ENCODE data around the gene POLR2I.

Gene POLR2I

DNA sequence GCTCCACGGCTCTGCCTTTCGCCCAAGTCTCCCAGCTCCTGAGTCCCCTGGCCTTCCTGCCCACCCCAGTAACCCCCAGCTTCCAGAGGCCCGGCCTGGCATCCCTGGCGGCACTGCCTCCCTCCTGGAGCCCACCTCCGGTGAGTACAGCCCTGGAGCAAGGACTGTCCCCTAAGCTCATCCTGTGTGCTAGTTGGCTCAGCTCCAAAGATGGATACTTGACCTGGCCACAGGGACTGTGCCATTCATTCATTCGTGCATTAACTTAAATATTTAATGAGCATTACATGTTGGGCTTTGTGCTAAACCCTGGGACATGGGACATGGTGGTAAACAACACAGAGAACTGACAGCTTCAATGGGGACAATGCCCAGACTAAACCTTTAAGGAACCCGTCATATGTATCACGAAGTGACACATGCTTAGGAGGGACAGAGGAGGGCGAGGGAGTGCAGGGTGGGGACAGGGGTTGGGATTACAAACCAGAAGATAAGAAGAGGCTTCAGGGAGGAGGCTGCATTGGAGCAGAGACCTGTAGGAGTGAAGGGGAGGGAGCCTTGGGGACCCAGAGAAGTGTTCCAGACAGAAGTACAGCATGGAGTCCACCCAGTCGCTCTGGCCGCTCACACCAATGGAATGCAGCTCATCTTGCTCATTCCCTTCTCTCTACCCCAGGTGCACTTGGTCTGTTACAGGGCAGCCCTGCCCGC lies 10.7 kb downstream of the POLR2I start:
- DNase-seq (ENCODE audit: low spot score in 2 of 2) (no peak), ATAC-seq (replicated peaks; ENCODE audit: extremely low read depth, poor library complexity, severe bottlenecking) (no peak)
- Mint-ChIP-seq H3K27me3 (no peaks in the 10 kb centered on the region), H3K4me3 (no peak overlapping the region), H3K9me3 (no peaks in the 10 kb centered on the region), H3K36me3 (ENCODE audit: insufficient read depth) (no peaks in the 10 kb centered on the region), H3K4me1 (no peaks in the 10 kb centered on the region), H3K27ac (ENCODE audit: low read depth) (no peak overlapping the region)

DNA sequence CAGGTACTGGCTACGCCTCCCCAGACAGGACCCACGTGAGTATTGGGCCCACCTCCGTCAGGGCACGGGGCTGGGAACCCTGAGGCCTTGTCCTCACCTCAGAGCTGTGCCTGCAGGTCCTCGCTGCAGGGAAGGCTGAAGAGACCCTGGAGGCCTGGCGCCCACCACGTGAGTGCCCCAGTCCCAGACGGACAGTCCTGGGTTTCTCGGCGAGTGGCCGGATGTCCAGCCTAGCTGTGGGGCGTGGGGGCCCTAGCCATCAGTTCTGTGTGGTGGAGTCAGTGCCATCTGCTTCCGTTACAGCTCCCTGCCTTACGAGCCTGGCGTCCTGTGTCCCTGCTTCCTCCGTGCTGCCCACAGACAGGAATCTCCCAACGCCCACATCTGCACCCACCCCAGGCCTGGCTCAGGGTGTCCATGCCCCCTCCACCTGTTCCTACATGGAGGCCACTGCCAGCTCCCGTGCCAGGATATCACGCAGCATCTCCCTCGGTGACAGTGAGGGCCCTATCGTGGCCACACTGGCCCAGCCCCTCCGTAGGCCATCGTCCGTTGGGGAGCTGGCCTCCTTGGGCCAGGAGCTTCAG lies 11.5 kb downstream of the POLR2I start:
- no peaks in the 10 kb centered on the region for H3K36me3 Mint-ChIP-seq (ENCODE audit: insufficient read depth)
- ATAC-seq (replicated peaks; ENCODE audit: extremely low read depth, poor library complexity, severe bottlenecking) (no peak), DNase-seq (ENCODE audit: low spot score in 2 of 2) (no peak)
- H3K27ac Mint-ChIP-seq (ENCODE audit: low read depth), result no peak overlapping the region
- H3K9me3 Mint-ChIP-seq, result no peaks in the 10 kb centered on the region
- no peaks in the 10 kb centered on the region for H3K27me3 Mint-ChIP-seq
- no peak overlapping the region for H3K4me3 Mint-ChIP-seq
- no peaks in the 10 kb centered on the region for H3K4me1 Mint-ChIP-seq

DNA sequence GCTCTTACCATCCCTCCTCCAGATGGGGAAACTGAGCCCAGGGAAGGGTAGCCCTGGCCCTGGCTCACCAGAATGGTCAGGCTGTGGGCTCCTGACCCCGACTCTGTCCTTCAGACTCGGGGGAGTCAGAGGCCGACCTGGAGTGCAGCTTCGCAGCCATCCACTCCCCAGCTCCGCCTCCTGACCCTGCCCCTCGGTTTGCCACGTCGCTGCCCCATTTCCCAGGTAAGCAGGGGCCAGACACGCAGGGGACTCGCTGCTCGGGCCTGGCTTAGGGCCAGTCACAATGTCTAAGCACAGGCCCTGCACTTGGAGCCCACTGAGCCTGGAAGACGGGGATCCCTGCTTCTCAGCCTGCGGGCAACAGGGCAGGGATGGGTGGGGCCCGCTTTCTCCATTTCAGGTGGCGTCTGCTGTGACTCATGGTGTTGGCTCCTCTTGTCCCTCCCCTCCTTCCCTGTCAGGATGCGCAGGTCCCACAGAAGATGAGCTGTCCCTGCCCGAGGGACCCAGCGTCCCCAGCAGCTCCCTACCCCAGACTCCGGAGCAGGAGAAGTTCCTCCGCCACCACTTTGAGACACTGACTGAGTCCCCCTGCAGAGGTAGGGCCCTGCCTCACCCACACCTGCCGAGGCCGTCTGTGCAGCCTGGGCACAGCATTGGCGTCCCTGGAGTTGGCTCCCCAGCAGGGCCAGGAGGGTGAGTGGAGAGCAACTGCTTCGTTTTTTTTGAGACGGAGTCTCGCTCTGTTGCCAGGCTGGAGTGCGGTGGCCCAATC lies 12.9 kb downstream of the POLR2I start:
- no peak overlapping the region for H3K27ac Mint-ChIP-seq (ENCODE audit: low read depth)
- no peaks in the 10 kb centered on the region for H3K4me1 Mint-ChIP-seq
- no peaks in the 10 kb centered on the region for H3K36me3 Mint-ChIP-seq (ENCODE audit: insufficient read depth)
- no peak overlapping the region for H3K4me3 Mint-ChIP-seq
- DNase-seq (ENCODE audit: low spot score in 2 of 2), result no peak
- no peaks in the 10 kb centered on the region for H3K27me3 Mint-ChIP-seq
- no peaks in the 10 kb centered on the region for H3K9me3 Mint-ChIP-seq
- no peak for ATAC-seq (replicated peaks; ENCODE audit: extremely low read depth, poor library complexity, severe bottlenecking)

DNA sequence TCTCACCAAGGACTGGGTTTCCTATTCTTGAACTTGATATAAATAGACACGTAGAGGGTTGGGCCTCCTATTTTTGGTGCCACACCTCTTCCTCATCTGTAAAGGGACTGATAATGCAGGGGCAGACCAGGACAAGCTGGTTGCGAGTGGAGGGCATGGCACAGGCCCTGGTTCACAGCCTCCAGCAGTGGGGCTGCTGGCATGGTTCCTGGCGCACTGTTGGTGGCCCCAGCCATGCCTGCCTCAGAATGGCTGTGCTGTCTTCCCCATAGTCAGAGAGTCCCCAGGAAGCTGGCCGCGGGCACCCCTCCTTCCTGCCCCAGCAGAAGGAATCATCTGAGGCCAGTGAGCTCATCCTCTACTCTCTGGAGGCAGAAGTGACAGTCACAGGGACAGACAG lies 14.2 kb downstream of the POLR2I start:
- Mint-ChIP-seq H3K27ac (ENCODE audit: low read depth) (no peak overlapping the region), H3K36me3 (ENCODE audit: insufficient read depth) (no peaks in the 10 kb centered on the region), H3K4me1 (no peaks in the 10 kb centered on the region), H3K9me3 (no peaks in the 10 kb centered on the region), H3K4me3 (no peak overlapping the region), H3K27me3 (no peaks in the 10 kb centered on the region)
- no peak for DNase-seq (ENCODE audit: low spot score in 2 of 2)
- no peak for ATAC-seq (replicated peaks; ENCODE audit: extremely low read depth, poor library complexity, severe bottlenecking)

DNA sequence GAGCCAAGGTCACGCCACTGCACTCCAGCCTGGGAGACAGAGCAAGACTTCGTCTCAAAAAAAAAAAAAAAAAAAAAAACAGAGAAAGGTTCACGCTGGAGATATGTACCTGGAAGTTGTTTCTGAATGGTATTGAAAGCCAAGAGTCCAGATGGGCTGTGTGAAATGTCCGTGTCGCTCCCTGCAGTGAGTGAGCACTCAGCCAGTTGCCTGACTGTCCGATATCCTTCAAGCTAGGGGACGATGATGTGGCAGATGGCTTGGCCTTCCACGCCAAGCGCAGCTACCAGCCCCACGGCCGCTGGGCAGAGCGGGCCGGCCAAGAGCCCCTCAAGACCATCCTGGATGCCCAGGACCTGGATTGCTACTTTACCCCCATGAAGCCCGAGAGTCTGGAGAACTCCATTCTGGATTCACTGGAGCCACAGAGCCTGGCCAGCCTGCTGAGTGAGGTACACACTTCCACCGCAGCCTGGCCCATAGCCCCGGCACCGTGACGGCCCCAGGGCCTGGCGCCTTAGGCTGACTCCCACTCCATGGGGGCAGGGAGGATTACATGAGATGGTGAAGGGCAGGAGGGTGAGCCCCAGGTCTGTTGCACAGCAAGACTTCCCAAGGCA lies 15.4 kb downstream of the POLR2I start:
- H3K9me3 Mint-ChIP-seq, result no peaks in the 10 kb centered on the region
- no peak for ATAC-seq (replicated peaks; ENCODE audit: extremely low read depth, poor library complexity, severe bottlenecking)
- H3K27ac Mint-ChIP-seq (ENCODE audit: low read depth), result no peak overlapping the region

DNA sequence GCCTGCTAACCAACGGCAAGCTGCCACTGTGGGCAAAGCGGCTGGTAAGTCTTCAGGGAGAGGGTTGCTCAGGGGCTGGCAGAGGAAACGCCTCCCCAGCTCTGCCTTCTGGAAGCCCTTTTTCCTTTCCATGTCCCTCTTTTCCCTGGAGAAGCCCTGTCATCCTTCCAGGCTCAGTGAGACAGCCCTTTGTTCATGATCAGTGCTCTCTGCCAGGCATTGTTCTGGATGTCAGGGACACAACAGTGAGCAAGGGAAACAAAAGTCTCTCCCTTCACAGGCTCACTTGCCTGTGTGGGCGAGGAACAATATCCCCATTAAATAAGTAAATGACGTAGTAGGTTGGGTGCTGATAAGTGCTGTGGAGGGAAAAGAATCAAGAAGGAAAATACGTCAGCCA lies 17.6 kb downstream of the POLR2I start:
- Mint-ChIP-seq H3K36me3 (ENCODE audit: insufficient read depth) (peaks cover 4% of the 10 kb centered on the region), H3K4me3 (no peak overlapping the region), H3K27me3 (no peaks in the 10 kb centered on the region), H3K4me1 (no peaks in the 10 kb centered on the region), H3K9me3 (no peaks in the 10 kb centered on the region), H3K27ac (ENCODE audit: low read depth) (no peak overlapping the region)
- ATAC-seq (replicated peaks; ENCODE audit: extremely low read depth, poor library complexity, severe bottlenecking) (no peak), DNase-seq (ENCODE audit: low spot score in 2 of 2) (no peak)

More for the DNA sequence above, 15.4 kb downstream of the POLR2I start:
- Mint-ChIP-seq H3K27me3 (no peaks in the 10 kb centered on the region), H3K36me3 (ENCODE audit: insufficient read depth) (peaks cover 2% of the 10 kb centered on the region), H3K4me1 (no peaks in the 10 kb centered on the region), H3K4me3 (no peak overlapping the region)
- no peak for DNase-seq (ENCODE audit: low spot score in 2 of 2)

DNA sequence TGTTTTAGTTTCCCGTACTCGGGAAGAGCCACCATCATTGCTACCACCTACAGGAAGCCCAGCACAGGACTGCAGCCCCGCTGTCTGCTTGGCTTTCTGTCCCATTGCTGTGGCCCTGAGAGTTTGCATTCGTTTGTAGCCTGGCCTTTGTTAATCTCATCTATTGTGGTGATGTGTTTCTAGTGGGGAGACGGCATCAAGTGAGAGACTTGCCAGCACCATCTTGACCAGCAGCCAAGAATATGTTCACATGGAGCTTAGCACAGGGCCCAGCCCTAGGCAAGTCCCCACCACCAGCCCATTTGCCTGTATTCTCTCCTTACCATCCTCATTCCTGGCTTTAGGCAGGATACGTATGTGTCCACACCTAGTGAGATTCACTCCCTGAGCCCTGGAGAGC lies 21.0 kb downstream of the POLR2I start:
- no peak overlapping the region for H3K4me3 Mint-ChIP-seq
- ATAC-seq (replicated peaks; ENCODE audit: extremely low read depth, poor library complexity, severe bottlenecking), result no peak
- no peak overlapping the region for H3K27ac Mint-ChIP-seq (ENCODE audit: low read depth)
- no peak for DNase-seq (ENCODE audit: low spot score in 2 of 2)
- H3K27me3 Mint-ChIP-seq, result no peaks in the 10 kb centered on the region
- H3K36me3 Mint-ChIP-seq (ENCODE audit: insufficient read depth), result peaks cover 4% of the 10 kb centered on the region
- no peaks in the 10 kb centered on the region for H3K4me1 Mint-ChIP-seq
- no peaks in the 10 kb centered on the region for H3K9me3 Mint-ChIP-seq

DNA sequence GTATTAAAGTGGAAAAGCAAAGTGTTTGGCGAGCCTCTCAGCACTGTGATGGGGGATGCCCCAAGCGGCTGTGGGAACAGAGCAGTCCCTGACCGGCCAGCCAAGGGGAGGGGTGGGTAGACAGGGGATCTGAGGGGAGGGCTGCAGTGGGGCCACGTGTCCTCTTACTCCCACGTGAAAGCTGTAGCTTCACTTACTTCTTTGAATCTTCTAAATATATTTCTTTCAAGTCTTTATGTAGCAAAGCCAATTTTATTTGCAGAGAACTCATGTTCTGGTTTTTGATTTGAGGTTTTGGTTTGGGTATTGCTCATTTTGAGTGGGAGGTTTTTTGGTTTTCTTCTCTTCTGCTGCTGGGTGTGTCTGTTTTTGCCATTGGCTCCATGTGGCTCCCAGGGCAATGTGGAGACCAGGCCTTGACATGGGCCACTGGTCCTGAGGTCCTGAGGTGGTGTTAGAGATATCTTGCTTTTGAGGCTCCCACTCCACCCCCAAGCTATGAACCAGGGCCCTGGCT lies 21.5 kb downstream of the POLR2I start:
- ATAC-seq (replicated peaks; ENCODE audit: extremely low read depth, poor library complexity, severe bottlenecking) (no peak), DNase-seq (ENCODE audit: low spot score in 2 of 2) (no peak)
- Mint-ChIP-seq H3K9me3 (no peaks in the 10 kb centered on the region), H3K36me3 (ENCODE audit: insufficient read depth) (peaks cover 4% of the 10 kb centered on the region), H3K4me1 (no peaks in the 10 kb centered on the region), H3K27me3 (no peaks in the 10 kb centered on the region), H3K27ac (ENCODE audit: low read depth) (no peak overlapping the region), H3K4me3 (no peak overlapping the region)

DNA sequence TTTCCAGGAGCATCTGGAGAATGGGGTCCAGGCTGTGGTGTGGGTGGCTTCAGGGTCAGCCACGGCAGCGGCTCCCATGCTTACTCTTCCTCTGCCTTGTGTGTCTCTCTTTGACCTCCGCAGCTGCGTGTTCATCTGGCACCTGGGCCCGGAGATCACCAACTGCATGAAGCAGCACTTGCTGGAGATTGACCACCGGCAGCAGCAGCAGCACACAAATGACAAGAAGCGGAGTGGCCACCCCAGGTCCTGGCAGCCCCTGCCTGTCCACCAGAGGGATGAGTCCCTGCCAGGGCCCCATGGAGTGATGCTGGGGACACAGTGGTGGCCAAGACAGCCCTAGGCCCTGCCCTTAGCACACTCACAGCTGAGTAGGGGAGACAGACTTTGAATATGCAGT lies 22.1 kb downstream of the POLR2I start:
- ATAC-seq (replicated peaks; ENCODE audit: extremely low read depth, poor library complexity, severe bottlenecking) (no peak), DNase-seq (ENCODE audit: low spot score in 2 of 2) (no peak)
- Mint-ChIP-seq H3K9me3 (no peaks in the 10 kb centered on the region), H3K27ac (ENCODE audit: low read depth) (no peak overlapping the region), H3K36me3 (ENCODE audit: insufficient read depth) (peaks cover 4% of the 10 kb centered on the region), H3K4me3 (no peak overlapping the region), H3K27me3 (no peaks in the 10 kb centered on the region), H3K4me1 (no peaks in the 10 kb centered on the region)

DNA sequence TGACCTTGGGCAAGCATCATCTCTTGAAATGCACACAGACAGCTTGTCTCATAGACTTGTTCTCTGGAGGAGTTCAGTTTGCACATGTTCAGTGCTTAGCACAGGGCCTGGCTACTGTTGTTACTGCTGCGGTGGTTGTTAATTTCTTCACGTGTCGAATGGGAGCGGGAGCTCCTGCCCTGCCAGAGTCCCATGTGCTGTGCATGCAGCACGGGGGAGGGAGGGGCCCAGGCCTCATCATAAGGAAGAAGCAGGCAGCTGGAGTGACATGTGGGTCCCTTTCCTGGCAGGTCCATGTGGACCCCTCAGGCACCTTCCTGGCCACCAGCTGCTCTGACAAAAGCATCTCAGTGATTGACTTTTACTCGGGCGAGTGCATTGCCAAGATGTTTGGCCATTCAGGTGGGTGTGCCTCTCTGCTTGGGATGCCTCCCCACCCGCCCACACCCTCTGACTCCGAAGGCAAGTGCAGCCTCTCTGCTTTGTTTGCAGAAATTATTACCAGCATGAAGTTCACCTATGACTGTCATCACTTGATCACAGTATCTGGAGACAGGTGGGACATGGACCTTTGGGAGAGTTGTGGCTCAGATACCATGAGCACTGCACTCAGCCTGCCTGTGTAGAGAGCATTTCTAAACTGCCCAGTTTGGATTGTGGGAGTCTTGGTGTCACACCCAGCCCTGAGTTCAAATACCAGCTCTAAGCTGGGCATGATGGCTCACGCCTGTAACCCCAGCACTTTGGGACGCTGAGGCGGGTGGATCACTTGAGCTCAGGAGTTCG lies 23.6 kb downstream of the POLR2I start:
- Mint-ChIP-seq H3K4me1 (no peaks in the 10 kb centered on the region), H3K9me3 (no peaks in the 10 kb centered on the region), H3K36me3 (ENCODE audit: insufficient read depth) (peaks cover 4% of the 10 kb centered on the region), H3K27ac (ENCODE audit: low read depth) (no peak overlapping the region), H3K27me3 (no peaks in the 10 kb centered on the region), H3K4me3 (no peak overlapping the region)
- no peak for ATAC-seq (replicated peaks; ENCODE audit: extremely low read depth, poor library complexity, severe bottlenecking)
- DNase-seq (ENCODE audit: low spot score in 2 of 2), result no peak

DNA sequence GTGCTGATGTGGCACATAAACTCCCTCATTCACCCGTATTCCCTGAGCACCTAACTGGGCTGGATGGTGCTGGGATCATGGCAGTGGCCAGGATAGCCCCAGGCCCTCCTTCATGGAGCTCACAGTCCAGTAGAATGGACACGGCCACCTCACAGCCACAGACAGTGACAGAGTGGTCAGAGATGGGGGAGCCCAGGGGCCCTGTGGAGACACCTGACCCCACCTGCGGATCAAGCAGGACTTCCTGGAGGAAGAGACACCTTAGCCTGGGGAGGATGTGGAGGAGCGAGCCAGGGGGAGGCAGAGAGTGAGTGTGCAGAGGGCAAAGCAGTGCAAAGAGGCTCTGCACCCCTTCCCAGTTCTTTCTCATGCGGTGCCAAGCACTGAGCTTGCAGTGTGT lies 24.8 kb downstream of the POLR2I start:
- DNase-seq (ENCODE audit: low spot score in 2 of 2) (no peak), ATAC-seq (replicated peaks; ENCODE audit: extremely low read depth, poor library complexity, severe bottlenecking) (no peak)
- Mint-ChIP-seq H3K4me3 (no peak overlapping the region), H3K27ac (ENCODE audit: low read depth) (no peak overlapping the region), H3K9me3 (no peaks in the 10 kb centered on the region), H3K36me3 (ENCODE audit: insufficient read depth) (peaks cover 4% of the 10 kb centered on the region), H3K27me3 (no peaks in the 10 kb centered on the region), H3K4me1 (no peaks in the 10 kb centered on the region)

DNA sequence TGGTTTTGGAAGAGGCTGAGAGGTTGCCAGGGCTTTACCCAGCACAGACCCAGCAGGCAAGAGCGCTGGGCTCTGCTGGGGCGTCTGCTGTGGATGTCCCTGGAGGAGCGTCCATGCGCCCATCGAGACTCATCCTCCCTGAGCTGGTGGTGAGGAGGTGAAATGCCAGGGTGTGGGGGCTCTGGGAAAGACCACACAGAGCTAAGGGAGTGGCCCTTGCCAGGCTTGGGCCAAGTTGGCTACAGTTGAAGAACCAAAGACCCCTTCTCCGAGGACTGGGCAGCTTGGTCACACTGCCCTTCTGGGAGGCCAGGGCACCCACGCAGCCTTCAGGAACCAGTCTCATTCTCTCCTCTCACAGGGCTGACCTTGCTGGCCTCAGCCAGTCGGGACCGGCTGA lies 28.3 kb downstream of the POLR2I start:
- H3K36me3 Mint-ChIP-seq (ENCODE audit: insufficient read depth), result peaks cover 6% of the 10 kb centered on the region
- ATAC-seq (replicated peaks; ENCODE audit: extremely low read depth, poor library complexity, severe bottlenecking), result no peak

More for the DNA sequence above, 28.3 kb downstream of the POLR2I start:
- H3K9me3 Mint-ChIP-seq, result no peaks in the 10 kb centered on the region
- no peak overlapping the region for H3K4me3 Mint-ChIP-seq
- H3K27ac Mint-ChIP-seq (ENCODE audit: low read depth), result peak overlapping the region; percentile 13
- no peaks in the 10 kb centered on the region for H3K27me3 Mint-ChIP-seq
- no peaks in the 10 kb centered on the region for H3K4me1 Mint-ChIP-seq
- DNase-seq (ENCODE audit: low spot score in 2 of 2), result no peak

Data from central memory CD8-positive, alpha-beta T cell (primary cell).